GM10248 (cell line): Measurements from ENCODE around the gene ATP5IF1.

Experiments used
- CTCF ChIA-PET: fragments of 300-600 bp; sonication (Branson Sonifier 250); formaldehyde crosslinking; extraction: SDS; loops from one replicate; lab custom pipeline; 2021; ENCODE audit warnings: antibody characterized with exemption; lab: Yijun Ruan, JAX
- POLR2A ChIA-PET: fragments of 350-650 bp; sonication (Branson Sonifier 250); formaldehyde crosslinking; extraction: SDS; loops from one replicate; lab custom pipeline; 2020; ENCODE audit warnings: antibody characterized with exemption; lab: Yijun Ruan, JAX
- DNase-seq: peaks from one replicate; pipeline ENCODE4 v3.0.0; 2012; ENCODE audit errors: extremely low spot score
- TF ChIP-seq, protein P1 (sequence below): IDR thresholded peaks from 2 replicates; pipeline ENCODE4 v1.5.1; 2012; ENCODE audit warnings: mild to moderate bottlenecking, low read depth; ENCODE audit errors: extremely low read depth, missing control alignments, control extremely low read depth

ATP5IF1 gene

DNA sequence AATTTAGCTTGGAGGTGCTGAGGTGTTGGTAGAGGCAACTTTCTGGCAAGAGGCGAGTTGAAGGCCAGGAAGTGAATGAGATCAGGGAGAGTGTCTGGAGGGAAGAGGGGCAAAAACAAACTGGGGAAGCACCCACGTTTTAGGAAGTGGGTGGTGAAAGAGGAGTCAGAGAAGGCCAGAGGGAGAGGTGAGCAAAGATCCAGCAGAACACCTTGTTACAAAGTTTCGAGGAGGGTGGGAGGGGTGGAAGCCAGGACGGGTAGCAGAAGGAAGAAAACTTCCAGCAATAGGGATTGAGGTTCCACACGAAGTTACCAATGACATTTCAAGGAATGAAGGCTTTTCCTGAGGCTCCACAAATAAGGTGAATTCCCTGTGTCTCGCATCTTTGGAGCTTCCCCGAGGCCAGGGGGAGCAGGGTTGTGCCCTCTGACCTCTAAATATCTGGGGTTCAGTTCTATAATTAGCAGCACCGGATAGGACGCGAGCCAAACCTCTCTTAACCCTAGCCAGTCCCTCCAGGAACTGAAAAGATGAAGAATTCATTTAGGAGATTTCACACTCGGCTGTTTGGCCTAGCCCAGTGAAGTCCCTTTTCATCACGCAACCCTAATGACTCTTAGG is 22.8 kb downstream of the ATP5IF1 start:
- TF ChIP-seq, protein P1, sequence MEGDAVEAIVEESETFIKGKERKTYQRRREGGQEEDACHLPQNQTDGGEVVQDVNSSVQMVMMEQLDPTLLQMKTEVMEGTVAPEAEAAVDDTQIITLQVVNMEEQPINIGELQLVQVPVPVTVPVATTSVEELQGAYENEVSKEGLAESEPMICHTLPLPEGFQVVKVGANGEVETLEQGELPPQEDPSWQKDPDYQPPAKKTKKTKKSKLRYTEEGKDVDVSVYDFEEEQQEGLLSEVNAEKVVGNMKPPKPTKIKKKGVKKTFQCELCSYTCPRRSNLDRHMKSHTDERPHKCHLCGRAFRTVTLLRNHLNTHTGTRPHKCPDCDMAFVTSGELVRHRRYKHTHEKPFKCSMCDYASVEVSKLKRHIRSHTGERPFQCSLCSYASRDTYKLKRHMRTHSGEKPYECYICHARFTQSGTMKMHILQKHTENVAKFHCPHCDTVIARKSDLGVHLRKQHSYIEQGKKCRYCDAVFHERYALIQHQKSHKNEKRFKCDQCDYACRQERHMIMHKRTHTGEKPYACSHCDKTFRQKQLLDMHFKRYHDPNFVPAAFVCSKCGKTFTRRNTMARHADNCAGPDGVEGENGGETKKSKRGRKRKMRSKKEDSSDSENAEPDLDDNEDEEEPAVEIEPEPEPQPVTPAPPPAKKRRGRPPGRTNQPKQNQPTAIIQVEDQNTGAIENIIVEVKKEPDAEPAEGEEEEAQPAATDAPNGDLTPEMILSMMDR = no peak
- POLR2A ChIA-PET = interaction anchor here (0.6 to 1.5 kb wide), 4 partner anchors 10 to 243 kb away, joined by 3 to 6 read pairs (median 3); partner anchors contain the start of gene MED18
- DNase-seq = no peak
- CTCF ChIA-PET = interaction anchor here (1.3 to 9.8 kb wide), 2 partner anchors 10 to 14 kb away, joined by 5 to 111 read pairs; no protein-coding TSS in a partner anchor

- CTCF ChIA-PET = interaction anchor here (1.2 to 9.8 kb wide), 3 partner anchors 11 to 15 kb away, joined by 4 to 111 read pairs (median 5); no protein-coding TSS in a partner anchor
- POLR2A ChIA-PET = interaction anchor here (1.0 to 1.5 kb wide), 3 partner anchors 8 to 69 kb away, joined by 3 read pairs; partner anchors contain the start of gene MED18
- TF ChIP-seq, protein P1 = no peak
- peak; percentile 99 for DNase-seq
Observed at GRCh38 chr1:28259252-28259933, 23.5 kb downstream of the ATP5IF1 start, which contains the start of gene SESN2. TSS of gene SESN2 (plus strand) at chr1:28259518. CDS start at chr1:28259848, 330 bp downstream.

GRCh38 chr1:28259934-28260802 is 24.2 kb downstream of the ATP5IF1 start:
- ChIA-PET POLR2A (interaction anchor here (1.0 to 1.5 kb wide), 4 partner anchors 9 to 321 kb away, joined by 3 read pairs; partner anchors contain the start of gene MED18), CTCF (interaction anchor here (1.2 to 9.8 kb wide), 3 partner anchors 12 to 13 kb away, joined by 3 to 111 read pairs (median 4); no protein-coding TSS in a partner anchor)
- DNase-seq = peak; percentile 31
- TF ChIP-seq, protein P1 = no peak

GRCh38 chr1:28260803-28261174 is 24.9 kb downstream of the ATP5IF1 start:
- TF ChIP-seq, protein P1 = no peak
- ChIA-PET POLR2A (interaction anchor here (1.0 kb wide), 1 partner anchor 321 kb away, joined by 3 read pairs; no protein-coding TSS in a partner anchor), CTCF (interaction anchor here (0.9 to 9.8 kb wide), 3 partner anchors 9 to 13 kb away, joined by 3 to 111 read pairs (median 3); no protein-coding TSS in a partner anchor)
- no peak for DNase-seq

DNA sequence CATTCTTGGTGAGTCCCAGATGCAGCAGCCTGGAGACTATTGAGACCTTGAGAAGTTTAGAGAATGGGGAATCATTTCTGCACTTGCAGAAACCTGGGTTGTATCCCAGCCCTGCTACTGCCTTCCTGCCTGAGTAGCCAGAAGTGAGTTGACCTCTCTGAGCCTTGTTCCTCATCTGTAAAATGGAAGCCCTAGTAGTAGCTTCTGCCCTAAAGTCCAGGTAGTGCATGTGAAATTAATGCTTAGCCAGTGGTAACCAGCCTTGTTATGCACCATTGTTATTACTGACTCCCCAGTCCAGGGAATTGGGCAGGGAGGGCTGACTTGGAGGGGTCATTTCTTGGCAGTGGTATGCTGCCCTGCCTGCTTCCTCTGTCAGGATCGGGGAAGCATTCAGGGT is 29.0 kb downstream of the ATP5IF1 start:
- TF ChIP-seq, protein P1 = no peak
- CTCF ChIA-PET = interaction anchor here (9.8 kb wide), 1 partner anchor 16 kb away, joined by 111 read pairs; no protein-coding TSS in a partner anchor
- DNase-seq = no peak
- POLR2A ChIA-PET = no interaction called here
